ENCODE results near the gene HCFC2.

HCFC2 gene

DNA sequence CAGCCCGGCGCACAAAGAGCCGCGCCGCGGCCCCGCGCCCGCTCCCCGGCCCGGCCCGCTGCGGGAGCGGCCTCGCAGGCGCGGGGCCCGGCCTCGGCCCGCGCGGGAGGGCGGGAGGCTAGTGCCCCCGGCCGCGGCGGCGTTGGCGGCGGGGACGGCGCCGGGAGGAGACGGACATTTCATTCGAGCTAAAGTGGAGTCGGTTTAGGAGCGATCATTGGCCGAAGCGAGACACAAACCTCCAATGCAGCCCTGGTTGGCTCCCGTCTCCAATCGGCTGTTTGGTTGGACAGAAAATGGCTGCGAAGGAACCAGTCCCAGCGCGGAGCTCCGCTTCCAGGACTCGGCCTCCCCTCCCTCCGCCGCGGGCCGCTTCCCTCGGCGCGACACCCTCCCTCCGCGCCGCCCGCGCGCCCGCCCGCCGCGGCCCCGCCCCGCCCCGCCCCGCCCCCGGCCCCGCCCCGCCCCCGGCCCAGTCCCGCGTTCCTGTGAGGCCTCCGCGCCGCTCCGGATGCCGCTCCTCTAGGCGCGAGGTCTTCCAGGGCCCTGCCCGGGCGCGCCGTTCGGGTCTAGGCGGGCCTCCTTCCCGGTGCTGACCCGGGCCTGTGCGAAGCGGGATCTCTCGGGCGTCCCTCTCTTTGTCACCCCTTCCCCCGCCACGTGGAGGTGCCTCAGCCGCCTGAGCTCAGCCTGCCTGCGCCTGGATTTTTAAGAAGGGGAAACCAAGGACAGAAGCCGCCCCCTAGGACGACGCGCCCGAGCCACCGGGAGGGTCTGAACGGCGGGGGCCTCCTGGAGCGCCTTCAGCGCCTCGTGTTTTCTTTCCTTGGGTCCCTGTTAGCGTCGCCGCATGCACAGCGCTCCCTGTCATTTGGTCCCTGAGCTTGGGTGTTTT lies 73.8 kb downstream of the HCFC2 start, which contains the start of gene NFYB (continued):
- TF ChIP-seq, protein P1, sequence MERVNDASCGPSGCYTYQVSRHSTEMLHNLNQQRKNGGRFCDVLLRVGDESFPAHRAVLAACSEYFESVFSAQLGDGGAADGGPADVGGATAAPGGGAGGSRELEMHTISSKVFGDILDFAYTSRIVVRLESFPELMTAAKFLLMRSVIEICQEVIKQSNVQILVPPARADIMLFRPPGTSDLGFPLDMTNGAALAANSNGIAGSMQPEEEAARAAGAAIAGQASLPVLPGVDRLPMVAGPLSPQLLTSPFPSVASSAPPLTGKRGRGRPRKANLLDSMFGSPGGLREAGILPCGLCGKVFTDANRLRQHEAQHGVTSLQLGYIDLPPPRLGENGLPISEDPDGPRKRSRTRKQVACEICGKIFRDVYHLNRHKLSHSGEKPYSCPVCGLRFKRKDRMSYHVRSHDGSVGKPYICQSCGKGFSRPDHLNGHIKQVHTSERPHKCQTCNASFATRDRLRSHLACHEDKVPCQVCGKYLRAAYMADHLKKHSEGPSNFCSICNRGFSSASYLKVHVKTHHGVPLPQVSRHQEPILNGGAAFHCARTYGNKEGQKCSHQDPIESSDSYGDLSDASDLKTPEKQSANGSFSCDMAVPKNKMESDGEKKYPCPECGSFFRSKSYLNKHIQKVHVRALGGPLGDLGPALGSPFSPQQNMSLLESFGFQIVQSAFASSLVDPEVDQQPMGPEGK (tag by site-specific recombination; IDR thresholded peaks at IDR 0.05), result no peak
- no peak for TF ChIP-seq ZNF19 (tag by site-specific recombination; IDR thresholded peaks at IDR 0.05; ENCODE audit: low read depth)
- no peak for TF ChIP-seq ZBTB6 (tag by site-specific recombination; IDR thresholded peaks at IDR 0.05)
- TF ChIP-seq ZFP37 (tag by site-specific recombination; IDR thresholded peaks at IDR 0.05), result no peak
- TF ChIP-seq ZNF521 (tag by site-specific recombination; IDR thresholded peaks at IDR 0.05), result no peak
- TF ChIP-seq ZNF660 (tag by site-specific recombination; IDR thresholded peaks at IDR 0.05), result peak; percentile 56
- no peak for TF ChIP-seq ZNF148 (tag by site-specific recombination; IDR thresholded peaks at IDR 0.05; ENCODE audit: borderline replicate concordance)
- no peak for TF ChIP-seq ZNF548 (tag by site-specific recombination; IDR thresholded peaks at IDR 0.05)
- TF ChIP-seq ZNF391 (tag by site-specific recombination; IDR thresholded peaks at IDR 0.05; ENCODE audit: borderline replicate concordance, low read depth), result no peak
- peak; percentile 68; the same call in 1 of the 2 replicates for TF ChIP-seq ZBTB48 (tag by site-specific recombination; IDR thresholded peaks at IDR 0.05)
- peak; percentile 82 for TF ChIP-seq SP2 (tag by site-specific recombination; IDR thresholded peaks at IDR 0.05)
- no peak for TF ChIP-seq ZNF202 (tag by site-specific recombination; IDR thresholded peaks at IDR 0.05; ENCODE audit: borderline replicate concordance)
- TF ChIP-seq, protein P2, sequence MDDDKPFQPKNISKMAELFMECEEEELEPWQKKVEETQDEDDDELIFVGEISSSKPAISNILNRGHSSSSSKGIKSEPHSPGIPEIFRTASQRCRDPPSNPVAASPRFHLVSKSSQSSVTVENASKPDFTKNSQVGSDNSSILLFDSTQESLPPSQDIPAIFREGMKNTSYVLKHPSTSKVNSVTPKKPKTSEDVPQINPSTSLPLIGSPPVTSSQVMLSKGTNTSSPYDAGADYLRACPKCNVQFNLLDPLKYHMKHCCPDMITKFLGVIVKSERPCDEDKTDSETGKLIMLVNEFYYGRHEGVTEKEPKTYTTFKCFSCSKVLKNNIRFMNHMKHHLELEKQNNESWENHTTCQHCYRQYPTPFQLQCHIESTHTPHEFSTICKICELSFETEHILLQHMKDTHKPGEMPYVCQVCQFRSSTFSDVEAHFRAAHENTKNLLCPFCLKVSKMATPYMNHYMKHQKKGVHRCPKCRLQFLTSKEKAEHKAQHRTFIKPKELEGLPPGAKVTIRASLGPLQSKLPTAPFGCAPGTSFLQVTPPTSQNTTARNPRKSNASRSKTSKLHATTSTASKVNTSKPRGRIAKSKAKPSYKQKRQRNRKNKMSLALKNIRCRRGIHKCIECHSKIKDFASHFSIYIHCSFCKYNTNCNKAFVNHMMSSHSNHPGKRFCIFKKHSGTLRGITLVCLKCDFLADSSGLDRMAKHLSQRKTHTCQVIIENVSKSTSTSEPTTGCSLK (tag by site-specific recombination; IDR thresholded peaks at IDR 0.05), result no peak
- TF ChIP-seq ZNF24 (tag by site-specific recombination; IDR thresholded peaks at IDR 0.05), result no peak
- no peak for TF ChIP-seq ZNF785 (tag by site-specific recombination; IDR thresholded peaks at IDR 0.05)
- TF ChIP-seq ZIC2 (tag by site-specific recombination; IDR thresholded peaks at IDR 0.05), result no peak
- no peak for TF ChIP-seq MZF1 (tag by site-specific recombination; IDR thresholded peaks at IDR 0.05; ENCODE audit: borderline replicate concordance)
- no peak for TF ChIP-seq SCRT1 (tag by site-specific recombination; IDR thresholded peaks at IDR 0.05; ENCODE audit: borderline replicate concordance)
- TF ChIP-seq, protein P3, sequence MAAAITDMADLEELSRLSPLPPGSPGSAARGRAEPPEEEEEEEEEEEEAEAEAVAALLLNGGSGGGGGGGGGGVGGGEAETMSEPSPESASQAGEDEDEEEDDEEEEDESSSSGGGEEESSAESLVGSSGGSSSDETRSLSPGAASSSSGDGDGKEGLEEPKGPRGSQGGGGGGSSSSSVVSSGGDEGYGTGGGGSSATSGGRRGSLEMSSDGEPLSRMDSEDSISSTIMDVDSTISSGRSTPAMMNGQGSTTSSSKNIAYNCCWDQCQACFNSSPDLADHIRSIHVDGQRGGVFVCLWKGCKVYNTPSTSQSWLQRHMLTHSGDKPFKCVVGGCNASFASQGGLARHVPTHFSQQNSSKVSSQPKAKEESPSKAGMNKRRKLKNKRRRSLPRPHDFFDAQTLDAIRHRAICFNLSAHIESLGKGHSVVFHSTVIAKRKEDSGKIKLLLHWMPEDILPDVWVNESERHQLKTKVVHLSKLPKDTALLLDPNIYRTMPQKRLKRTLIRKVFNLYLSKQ (tag by site-specific recombination; IDR thresholded peaks at IDR 0.05; ENCODE audit: borderline replicate concordance), result no peak
- TF ChIP-seq HOXA7 (CRISPR knock-in tag; IDR thresholded peaks at IDR 0.05; ENCODE audit: borderline replicate concordance), result no peak
- TF ChIP-seq ZNF843 (tag by site-specific recombination; IDR thresholded peaks at IDR 0.05), result no peak
- TF ChIP-seq WT1 (tag by site-specific recombination; IDR thresholded peaks at IDR 0.05), result no peak
- no peak for TF ChIP-seq ZNF837 (tag by site-specific recombination; IDR thresholded peaks at IDR 0.05)
- peak; percentile 72 for TF ChIP-seq ZBTB26 (tag by site-specific recombination; optimal IDR thresholded peaks at IDR 0.05)
- 0 out of 2 replicates have a peak, but pooled peaks have one; percentile 25 for TF ChIP-seq ZXDB (tag by site-specific recombination; IDR thresholded peaks at IDR 0.05)
- TF ChIP-seq ZNF530 (tag by site-specific recombination; IDR thresholded peaks at IDR 0.05; ENCODE audit: low read depth), result no peak
- no peak for TF ChIP-seq ZNF629 (tag by site-specific recombination; IDR thresholded peaks at IDR 0.05)
